Fibroblast of the aortic adventitia (primary cell): Measurements from ENCODE around the gene FER1L5. TPM values are rescaled to one million over a fixed set of nuclear protein-coding genes. Genes with fewer than 3 reads are reported as not detected.
"Not testable (repeated sequence)": the region's sequence is repeated elsewhere in the genome, so short reads cannot be mapped to it uniquely, and the experiment has no call there.

Experiments used
- DNase-seq: peaks from one replicate; pipeline ENCODE4 v3.0.0-alpha.2; 2010; ENCODE audit warnings: low read depth
- H3K4me3 ChIP-seq: 2 replicates; pipeline ENCODE4 v1.5.1; 2011; ENCODE audit warnings: low read depth, mild to moderate bottlenecking, control low read depth, low read length, moderate library complexity
- CTCF ChIP-seq: IDR thresholded peaks from 2 replicates; pipeline ENCODE4 v1.5.1; 2011; ENCODE audit warnings: mild to moderate bottlenecking, low read length, control low read depth, inconsistent platforms; ENCODE audit not compliant: insufficient read depth
- total RNA-seq: library from RNA; depleted of rRNA; stranded (reverse); fragments of >200 nt; gene quantifications from 2 replicates; pipeline ENCODE4 v1.2.3, GENCODE V29; 2012; ENCODE audit warnings: low replicate concordance

The FER1L5 gene
- total RNA-seq, 1 donor: 0.18 TPM

- H3K4me3 ChIP-seq: no peak overlapping the region
- TF ChIP-seq CTCF: no peak
- DNase-seq: no peak
Measured at GRCh38 chr2:96663177-96663576, 20.6 kb downstream of the FER1L5 start.

- TF ChIP-seq CTCF: no peak
- DNase-seq: no peak
- H3K4me3 ChIP-seq: no peak overlapping the region
Measured at GRCh38 chr2:96663829-96664228, 21.3 kb downstream of the FER1L5 start.

- TF ChIP-seq CTCF: no peak
- DNase-seq: no peak
Measured at GRCh38 chr2:96664366-96664925, 21.9 kb downstream of the FER1L5 start.

GRCh38 chr2:96665083-96665569 lies 22.6 kb downstream of the FER1L5 start:
- no peak for TF ChIP-seq CTCF
- peak; percentile 99 for DNase-seq
- no peak overlapping the region for H3K4me3 ChIP-seq

More at GRCh38 chr2:96664366-96664925, 21.9 kb downstream of the FER1L5 start:
- H3K4me3 ChIP-seq: no peak overlapping the region

- not testable (repeated sequence) for DNase-seq, H3K4me3 ChIP-seq
Measured at GRCh38 chr2:96665717-96666116, 23.2 kb downstream of the FER1L5 start.

- H3K4me3 ChIP-seq: no peak overlapping the region
- no peak for DNase-seq
- no peak for TF ChIP-seq CTCF
Measured at GRCh38 chr2:96668771-96669170, 26.2 kb downstream of the FER1L5 start.

- no peak for DNase-seq
- no peak overlapping the region for H3K4me3 ChIP-seq
- TF ChIP-seq CTCF: no peak
Measured at GRCh38 chr2:96669539-96670215, 27.1 kb downstream of the FER1L5 start.
